DMS79 (cell line): ENCODE data around the gene GOLGA6L26.
"Not testable (repeated sequence)": the region's sequence is repeated elsewhere in the genome, so short reads cannot be mapped to it uniquely, and the experiment has no call there.

Experiments
- DNase-seq: peaks from one replicate; lab custom pipeline; 2025; lab: John Stamatoyannopoulos, UW

The GOLGA6L26 gene, protein sequence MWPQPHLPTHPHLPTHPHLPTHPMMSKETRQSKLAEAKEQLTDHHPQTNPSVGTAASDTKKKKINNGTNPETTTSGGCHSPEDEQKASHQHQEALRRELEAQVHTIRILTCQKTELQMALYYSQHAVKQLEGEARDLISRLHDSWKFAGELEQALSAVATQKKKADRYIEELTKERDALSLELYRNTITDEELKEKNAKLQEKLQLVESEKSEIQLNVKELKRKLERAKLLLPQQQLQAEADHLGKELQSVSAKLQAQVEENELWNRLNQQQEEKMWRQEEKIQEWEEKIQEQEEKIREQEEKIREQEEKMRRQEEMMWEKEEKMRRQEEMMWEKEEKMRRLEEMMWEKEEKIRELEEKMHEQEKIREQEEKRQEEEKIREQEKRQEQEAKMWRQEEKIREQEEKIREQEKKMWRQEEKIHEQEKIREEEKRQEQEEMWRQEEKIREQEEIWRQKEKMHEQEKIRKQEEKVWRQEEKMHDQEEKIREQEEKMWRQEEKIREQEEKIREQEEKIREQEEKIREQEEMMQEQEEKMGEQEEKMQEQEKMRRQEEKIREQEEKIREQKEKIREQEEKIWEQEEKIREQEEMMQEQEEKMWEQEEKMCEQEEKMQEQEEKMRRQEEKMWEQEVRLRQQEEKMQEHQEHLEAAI

GRCh38 chr15:23334096-23334495, at the start of gene GOLGA6L26:
TSS of gene GOLGA6L26 (minus strand) at chr15:23334196. CDS start at chr15:23334135, 61 bp downstream.
- DNase-seq, result not testable (repeated sequence)

DNA sequence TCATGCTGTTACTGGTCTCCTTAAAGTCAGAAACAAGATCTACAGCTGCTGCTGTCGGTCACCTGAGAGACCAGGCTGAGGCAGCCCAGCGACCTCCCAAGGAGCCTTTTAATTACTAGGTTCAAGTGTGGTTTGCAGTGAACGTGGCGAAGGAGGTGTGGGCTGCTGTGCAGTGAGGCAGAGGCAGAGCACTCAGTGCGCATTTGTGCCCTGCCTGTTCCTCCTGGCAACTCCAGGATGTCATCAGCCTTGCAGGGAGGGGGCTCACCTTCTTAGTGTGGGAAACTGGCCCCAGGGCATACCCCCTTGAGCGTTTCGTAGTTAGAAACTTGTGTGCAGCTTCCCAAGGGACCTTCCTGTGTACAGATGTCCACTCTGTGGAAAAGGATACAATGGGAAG, 47.2 kb upstream of the GOLGA6L26 start:
- DNase-seq, result peak; percentile 15

GRCh38 chr15:23380700-23381099, 46.7 kb upstream of the GOLGA6L26 start:
- not testable (repeated sequence) for DNase-seq

GRCh38 chr15:23378946-23379345, 45.0 kb upstream of the GOLGA6L26 start:
- not testable (repeated sequence) for DNase-seq

- DNase-seq, result not testable (repeated sequence)
Measured at GRCh38 chr15:23374226-23374625, 40.2 kb upstream of the GOLGA6L26 start.

DNA sequence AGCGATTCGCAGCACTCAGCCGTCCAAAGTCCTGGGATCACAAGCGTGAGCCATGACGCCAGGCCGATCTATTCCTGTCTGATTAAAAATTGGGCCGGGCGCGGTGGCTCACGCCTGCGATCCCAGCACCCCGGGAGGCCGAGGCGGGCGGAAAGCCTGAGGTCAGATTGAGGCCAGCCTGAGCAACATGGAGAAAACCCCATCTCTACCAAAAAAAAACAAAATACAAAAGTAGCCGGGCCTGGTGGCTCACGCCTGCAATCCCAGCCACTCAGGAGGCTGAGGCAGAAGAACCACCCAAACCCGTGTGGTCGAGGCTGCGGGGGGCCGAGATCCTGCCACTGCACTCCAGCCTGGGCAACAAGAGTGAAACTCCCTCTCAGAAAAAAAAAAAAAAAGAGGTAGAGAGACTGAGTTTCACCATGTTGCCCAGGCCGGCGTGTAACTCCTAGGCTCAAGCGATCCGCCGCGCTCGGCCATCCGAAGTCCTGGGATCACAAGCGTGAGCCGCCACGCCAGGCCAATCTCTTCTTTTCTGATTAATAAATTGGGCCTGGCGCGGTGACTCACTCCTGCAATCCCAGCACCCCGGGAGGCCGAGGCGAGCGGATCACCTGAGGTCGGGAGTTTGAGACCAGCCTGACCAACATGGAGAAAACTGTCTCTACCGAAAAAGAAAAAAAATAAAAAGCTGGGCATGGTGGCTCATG, 39.0 kb upstream of the GOLGA6L26 start:
- not testable (repeated sequence) for DNase-seq

GRCh38 chr15:23372284-23372683, 38.3 kb upstream of the GOLGA6L26 start:
- DNase-seq, result no peak

GRCh38 chr15:23371868-23372267, 37.9 kb upstream of the GOLGA6L26 start:
- not testable (repeated sequence) for DNase-seq

DNA sequence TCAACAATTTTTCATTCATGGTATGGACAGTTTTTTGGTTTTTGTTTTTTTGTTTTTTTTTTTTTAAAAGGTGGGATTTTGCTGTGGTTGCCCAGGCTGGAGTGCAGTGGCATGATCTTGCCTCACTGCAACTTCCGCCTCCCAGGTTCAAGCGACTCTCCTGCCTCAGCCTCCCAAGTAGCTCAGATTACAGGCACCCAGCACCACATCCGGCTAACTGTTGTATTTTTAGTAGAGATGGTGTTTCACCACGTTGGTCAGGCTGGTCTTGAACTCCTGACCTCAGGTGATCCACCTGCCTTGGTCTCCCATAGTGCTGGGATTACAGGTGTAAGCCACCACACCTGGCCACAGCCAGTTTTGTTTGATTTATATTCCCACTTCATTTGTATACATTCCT, 37.1 kb upstream of the GOLGA6L26 start:
- not testable (repeated sequence) for DNase-seq

GRCh38 chr15:23370578-23370977, 36.6 kb upstream of the GOLGA6L26 start:
- DNase-seq, result no peak

- DNase-seq, result not testable (repeated sequence)
Measured at GRCh38 chr15:23364261-23364660, 30.3 kb upstream of the GOLGA6L26 start.

GRCh38 chr15:23362622-23363021, 28.6 kb upstream of the GOLGA6L26 start:
- DNase-seq, result not testable (repeated sequence)

GRCh38 chr15:23354448-23354847, 20.5 kb upstream of the GOLGA6L26 start, which contains the start of gene GOLGA8S:
TSS of gene GOLGA8S (plus strand) at chr15:23354748. CDS start at chr15:23354810, 62 bp downstream.
- DNase-seq, result not testable (repeated sequence)

DNA sequence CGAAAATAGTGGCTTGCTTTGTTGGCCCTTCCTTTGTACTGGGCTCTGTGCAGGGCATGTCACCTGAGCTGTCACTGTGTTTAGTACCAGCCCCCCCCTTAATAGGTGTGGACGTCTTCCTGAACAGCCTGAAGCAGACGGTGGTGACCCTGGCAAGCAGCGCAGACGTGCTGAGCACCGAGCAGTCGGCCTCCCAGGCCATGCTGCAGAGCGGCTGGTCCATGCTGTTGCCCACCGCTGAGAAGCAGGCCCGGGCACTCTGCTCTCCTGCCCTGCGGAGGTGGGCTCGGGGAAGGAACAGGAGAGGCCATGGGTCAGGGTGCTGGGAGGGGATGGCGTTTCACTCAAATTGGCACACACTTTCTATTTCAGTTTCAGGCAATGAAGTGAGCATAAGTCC, 22.8 kb downstream of the GOLGA6L26 start:
- not testable (repeated sequence) for DNase-seq

DNA sequence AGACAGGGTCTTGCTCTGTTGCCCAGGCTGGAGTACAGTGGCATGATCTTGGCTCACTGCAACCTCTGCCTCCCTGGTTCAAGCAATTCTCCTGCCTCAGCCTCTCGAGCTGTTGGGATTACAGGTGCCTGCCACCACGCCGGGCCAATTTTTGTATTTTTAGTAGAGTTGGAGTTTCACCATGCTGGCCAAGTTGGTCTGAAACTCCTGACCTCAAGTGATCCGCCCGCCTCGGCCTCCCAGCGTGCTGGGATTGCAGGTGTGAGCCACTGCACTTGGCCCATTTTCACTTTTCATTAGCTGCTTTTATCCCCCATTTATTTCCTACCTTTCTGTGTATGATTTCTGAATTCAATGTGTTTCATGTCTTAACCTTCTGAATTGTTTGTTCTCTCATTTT, 28.1 kb downstream of the GOLGA6L26 start:
- DNase-seq, result not testable (repeated sequence)

DNA sequence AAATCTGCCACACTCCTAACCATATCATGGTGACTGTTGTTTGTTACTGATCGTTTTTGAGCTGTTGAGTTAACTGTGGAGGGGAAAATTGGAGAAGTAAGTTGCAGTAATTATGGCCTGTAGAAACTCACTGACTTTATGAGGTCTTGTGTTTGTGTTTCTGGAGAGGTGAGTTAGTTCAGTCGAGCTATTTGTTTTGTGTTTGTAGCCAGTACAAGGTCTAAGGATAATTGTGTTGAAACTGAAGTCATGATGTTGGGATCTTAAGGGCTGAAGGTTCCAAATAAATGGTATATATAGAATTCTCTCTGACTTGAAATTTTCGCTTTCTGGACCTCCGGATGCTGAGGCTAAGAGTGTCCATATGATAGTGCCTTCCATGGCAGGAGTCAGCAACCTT, 29.2 kb downstream of the GOLGA6L26 start:
- not testable (repeated sequence) for DNase-seq

DNA sequence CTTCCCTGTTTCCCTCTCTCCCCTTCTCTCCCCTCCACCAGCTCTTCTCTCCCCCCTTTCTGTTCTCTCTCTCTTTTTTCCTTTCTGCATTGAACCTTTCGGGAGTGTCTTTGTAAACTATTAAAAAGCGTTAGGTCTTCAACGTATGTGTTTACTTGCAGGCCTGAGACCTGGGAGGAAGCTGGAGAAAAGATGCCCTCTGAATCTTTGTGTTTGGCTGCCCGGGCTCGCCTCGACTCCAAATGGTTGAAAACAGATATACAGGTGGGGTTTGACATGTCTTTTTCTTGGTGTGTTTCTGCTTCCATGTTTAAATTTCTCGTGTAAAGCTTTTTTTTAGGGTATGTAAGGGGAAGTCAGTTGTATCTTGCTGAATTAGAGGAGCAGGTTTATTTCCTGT, 29.7 kb downstream of the GOLGA6L26 start:
- not testable (repeated sequence) for DNase-seq

DNA sequence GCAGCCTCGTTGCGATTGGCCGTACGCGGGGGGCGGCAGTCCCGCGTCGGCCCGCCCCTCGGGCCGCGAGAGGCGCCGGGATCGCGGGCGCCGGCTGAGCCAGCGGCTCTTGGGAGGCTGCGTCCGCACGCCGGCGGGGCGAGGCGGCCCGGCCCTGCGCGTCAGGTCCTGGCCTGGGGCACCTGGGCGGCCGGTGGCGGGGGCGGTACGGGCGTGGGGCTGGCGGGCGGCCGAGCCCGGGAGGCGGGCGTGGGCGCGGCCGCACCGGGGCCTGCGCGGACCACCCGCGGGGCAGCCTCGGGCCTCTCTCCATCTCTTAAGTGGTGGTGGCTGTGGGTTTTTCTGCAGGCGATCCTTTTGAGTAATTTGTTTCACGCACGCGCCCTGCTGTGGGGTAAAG, 30.3 kb downstream of the GOLGA6L26 start:
- not testable (repeated sequence) for DNase-seq

DNA sequence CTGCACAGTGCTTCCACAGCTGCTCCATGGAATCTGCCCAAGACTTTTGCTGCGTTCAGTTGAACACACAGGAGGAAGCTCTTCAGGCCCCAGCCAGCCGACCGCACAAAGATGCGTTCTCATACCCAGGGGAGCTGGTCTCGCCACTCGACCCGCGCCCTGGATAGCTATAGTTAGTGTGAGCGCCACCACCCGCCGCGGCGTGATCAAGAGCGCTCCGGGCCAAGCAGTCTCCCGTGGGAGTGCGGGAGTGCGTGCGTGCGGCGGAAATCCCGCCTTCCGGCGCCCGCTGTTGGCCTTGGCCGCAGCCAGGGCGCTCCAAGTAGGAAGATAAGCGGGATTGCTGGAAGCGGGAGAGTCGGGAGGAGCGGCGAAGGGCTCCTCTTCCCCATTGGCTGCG, 30.8 kb downstream of the GOLGA6L26 start:
- DNase-seq, result not testable (repeated sequence)
